NCI-H2196 (cell line): ENCODE results near the gene TRAP1.

ENCODE experiments used
- DNase-seq: peaks from one replicate; lab custom pipeline; 2025; ENCODE audit not compliant: unreplicated experiment; lab: John Stamatoyannopoulos, UW

The TRAP1 gene

GRCh38 chr16:3717235-3718018 is at the start of gene TRAP1:
TRAP1 (minus strand) TSS chr16:3717524; CDS start chr16:3717508, 16 bp downstream.
- peak; percentile 83 for DNase-seq

GRCh38 chr16:3766177-3766576 is 48.9 kb upstream of the TRAP1 start:
- no peak for DNase-seq

- DNase-seq, result no peak
Measured at GRCh38 chr16:3764409-3764808, 47.1 kb upstream of the TRAP1 start.

GRCh38 chr16:3762107-3762750 is 44.9 kb upstream of the TRAP1 start:
- no peak for DNase-seq

GRCh38 chr16:3761375-3762106 is 44.2 kb upstream of the TRAP1 start:
- no peak for DNase-seq

GRCh38 chr16:3760518-3760917 is 43.2 kb upstream of the TRAP1 start:
- no peak for DNase-seq

GRCh38 chr16:3759736-3760135 is 42.4 kb upstream of the TRAP1 start:
- DNase-seq, result peak; percentile 29

GRCh38 chr16:3756113-3756512 is 38.8 kb upstream of the TRAP1 start:
- DNase-seq, result no peak

- no peak for DNase-seq
Measured at GRCh38 chr16:3755249-3755648, 37.9 kb upstream of the TRAP1 start.

- DNase-seq, result no peak
Measured at GRCh38 chr16:3754772-3755171, 37.4 kb upstream of the TRAP1 start.

- no peak for DNase-seq
Measured at GRCh38 chr16:3754081-3754703, 36.9 kb upstream of the TRAP1 start.

GRCh38 chr16:3752984-3753383 is 35.7 kb upstream of the TRAP1 start:
- no peak for DNase-seq

- no peak for DNase-seq
Measured at GRCh38 chr16:3751878-3752277, 34.6 kb upstream of the TRAP1 start.

- no peak for DNase-seq
Measured at GRCh38 chr16:3748307-3748706, 31.0 kb upstream of the TRAP1 start.

- no peak for DNase-seq
Measured at GRCh38 chr16:3745751-3746355, 28.5 kb upstream of the TRAP1 start.

GRCh38 chr16:3744018-3744417 is 26.7 kb upstream of the TRAP1 start:
- DNase-seq, result no peak

- no peak for DNase-seq
Measured at GRCh38 chr16:3740934-3741333, 23.6 kb upstream of the TRAP1 start.

- DNase-seq, result no peak
Measured at GRCh38 chr16:3740186-3740585, 22.9 kb upstream of the TRAP1 start.

- DNase-seq, result no peak
Measured at GRCh38 chr16:3739636-3740035, 22.3 kb upstream of the TRAP1 start.

- DNase-seq, result no peak
Measured at GRCh38 chr16:3738541-3738940, 21.2 kb upstream of the TRAP1 start.

GRCh38 chr16:3738128-3738527 is 20.8 kb upstream of the TRAP1 start:
- no peak for DNase-seq
